ENCODE measurements around the gene GAS7.

GAS7 gene

GRCh38 chr17:9985646-9986045 lies 212.8 kb downstream of the GAS7 start:
- no peak overlapping the region for H3K4me3 ChIP-seq (ENCODE audit: low read depth, low read length)
- ChIA-PET CTCF (interaction anchor here (1.1 to 3.3 kb wide), 4 partner anchors 8 to 57 kb away, joined by 3 to 12 read pairs (median 4); no protein-coding TSS in a partner anchor), POLR2A (no interaction called here)
- DNase-seq (ENCODE audit: low read depth, low spot score) = no peak
- no peak for TF ChIP-seq CTCF (IDR thresholded peaks at IDR 0.05; ENCODE audit: insufficient read depth, low read length, missing control alignments)

GRCh38 chr17:9984768-9985167 lies 213.6 kb downstream of the GAS7 start:
- ChIA-PET POLR2A (no interaction called here), CTCF (interaction anchor here (1.2 kb wide), 1 partner anchor 56 kb away, joined by 3 read pairs; no protein-coding TSS in a partner anchor)
- no peak overlapping the region for H3K4me3 ChIP-seq (ENCODE audit: low read depth, low read length)
- no peak for DNase-seq (ENCODE audit: low read depth, low spot score)
- no peak for TF ChIP-seq CTCF (IDR thresholded peaks at IDR 0.05; ENCODE audit: insufficient read depth, low read length, missing control alignments)

GRCh38 chr17:9982159-9982558 lies 216.2 kb downstream of the GAS7 start:
- H3K4me3 ChIP-seq (ENCODE audit: low read depth, low read length) = no peak overlapping the region
- no peak for TF ChIP-seq CTCF (IDR thresholded peaks at IDR 0.05; ENCODE audit: insufficient read depth, low read length, missing control alignments)
- ChIA-PET POLR2A (no interaction called here), CTCF (interaction anchor here (0.7 to 2.0 kb wide), 7 partner anchors 9 to 244 kb away, joined by 3 to 10 read pairs (median 5); no protein-coding TSS in a partner anchor)
- no peak for DNase-seq (ENCODE audit: low read depth, low spot score)

- no peak for TF ChIP-seq CTCF (IDR thresholded peaks at IDR 0.05; ENCODE audit: insufficient read depth, low read length, missing control alignments)
- POLR2A ChIA-PET = no interaction called here
- DNase-seq (ENCODE audit: low read depth, low spot score) = no peak
- CTCF ChIA-PET = interaction anchor here (1.0 to 2.0 kb wide), 6 partner anchors 10 to 338 kb away, joined by 3 to 10 read pairs (median 6); no protein-coding TSS in a partner anchor
- no peak overlapping the region for H3K4me3 ChIP-seq (ENCODE audit: low read depth, low read length)
These were observed 217.0 kb downstream of the GAS7 start for GRCh38 chr17:9981344-9981915.

- DNase-seq (ENCODE audit: low read depth, low spot score) = no peak
- no peak overlapping the region for H3K4me3 ChIP-seq (ENCODE audit: low read depth, low read length)
- TF ChIP-seq CTCF (IDR thresholded peaks at IDR 0.05; ENCODE audit: insufficient read depth, low read length, missing control alignments) = no peak
- ChIA-PET POLR2A (no interaction called here), CTCF (interaction anchor here (0.9 to 1.8 kb wide), 2 partner anchors 8 to 637 kb away, joined by 3 to 7 read pairs; no protein-coding TSS in a partner anchor)
These were observed 218.9 kb downstream of the GAS7 start for GRCh38 chr17:9979463-9979995.

GRCh38 chr17:9977180-9977575 lies 221.2 kb downstream of the GAS7 start:
- POLR2A ChIA-PET = no interaction called here
- no peak for DNase-seq (ENCODE audit: low read depth, low spot score)
- CTCF ChIA-PET = interaction anchor here (1.0 to 1.2 kb wide), 3 partner anchors 9 to 248 kb away, joined by 3 to 5 read pairs (median 3); no protein-coding TSS in a partner anchor
- no peak for TF ChIP-seq CTCF (IDR thresholded peaks at IDR 0.05; ENCODE audit: insufficient read depth, low read length, missing control alignments)
- H3K4me3 ChIP-seq (ENCODE audit: low read depth, low read length) = no peak overlapping the region
